HepG2 (cell line): ENCODE results near the gene SLC38A8. TPM values are rescaled to one million over a fixed set of nuclear protein-coding genes. Genes with fewer than 3 reads are reported as not detected.

Source experiments
- ELF3 ChIP-seq: IDR thresholded peaks from 2 replicates; pipeline ENCODE4 v1.6.1; 2016; ENCODE audit warnings: missing genetic modification reagents, missing compliant biosample characterization
- EP300 ChIP-seq, 3 experiments: sonication (generic) in 1 of 3; formaldehyde crosslinking in 1 of 3; IDR thresholded peaks; 2 replicates each; pipeline versions ENCODE4 v1.5.1 to v1.6.1; 2011 to 2020; ENCODE audit warnings: low read depth in 2 of 3, low read length in 2 of 3, borderline replicate concordance in 1 of 3, improper control_type of control experiment in 1 of 3, mild to moderate bottlenecking in 1 of 3, missing genetic modification reagents in 1 of 3, moderate library complexity in 1 of 3
- FOXC1 ChIP-seq: sonication (generic); formaldehyde crosslinking; IDR thresholded peaks from 2 replicates; pipeline ENCODE4 v1.8.0; 2022; ENCODE audit warnings: mild to moderate bottlenecking, missing genetic modification reagents, borderline replicate concordance
- HDAC1 ChIP-seq: sonication (generic); formaldehyde crosslinking; IDR thresholded peaks from 2 replicates; pipeline ENCODE4 v1.5.1; 2020; ENCODE audit warnings: mild to moderate bottlenecking, missing genetic modification reagents
- HDAC2 ChIP-seq: sonication (generic); formaldehyde crosslinking; IDR thresholded peaks from 2 replicates; pipeline ENCODE4 v1.4.0; 2020; ENCODE audit warnings: missing genetic modification reagents
- MYC ChIP-seq: sonication (generic); formaldehyde crosslinking; IDR thresholded peaks from 2 replicates; pipeline ENCODE4 v1.9.0; 2021; ENCODE audit warnings: missing genetic modification reagents, borderline replicate concordance
- RARA ChIP-seq: IDR thresholded peaks from 2 replicates; pipeline ENCODE4 v1.6.1; 2016; ENCODE audit warnings: missing genetic modification reagents, missing compliant biosample characterization
- RCOR2 ChIP-seq: IDR thresholded peaks from 2 replicates; pipeline ENCODE4 v1.6.1; 2016; ENCODE audit warnings: missing biosample characterization, missing genetic modification reagents
- RNF219 ChIP-seq: sonication (generic); formaldehyde crosslinking; IDR thresholded peaks from 2 replicates; pipeline ENCODE4 v1.5.0; 2020; ENCODE audit warnings: mild to moderate bottlenecking, missing genetic modification reagents
- U2AF1 ChIP-seq: fragments of 200-400 bp; formaldehyde crosslinking; optimal IDR thresholded peaks from 2 replicates; pipeline ENCODE3; 2017; ENCODE audit warnings: mild to moderate bottlenecking, low read depth, low read length
- ZBTB25 ChIP-seq: IDR thresholded peaks from 2 replicates; pipeline ENCODE4 v1.6.1; 2018; ENCODE audit warnings: missing genetic modification reagents
- ZBTB34 ChIP-seq: sonication (generic); formaldehyde crosslinking; IDR thresholded peaks from 2 replicates; pipeline ENCODE4 v1.8.0; 2022; ENCODE audit warnings: mild to moderate bottlenecking, missing genetic modification reagents
- ZMYM3 ChIP-seq: sonication (generic); formaldehyde crosslinking; IDR thresholded peaks from 2 replicates; pipeline ENCODE4 v1.5.1; 2020; ENCODE audit warnings: mild to moderate bottlenecking, missing genetic modification reagents
- ZNF280B ChIP-seq: sonication (generic); formaldehyde crosslinking; IDR thresholded peaks from 2 replicates; pipeline ENCODE4 v1.5.0; 2020; ENCODE audit warnings: missing genetic modification reagents, mild to moderate bottlenecking, borderline replicate concordance
- ZNF335 ChIP-seq: sonication (generic); formaldehyde crosslinking; IDR thresholded peaks from 2 replicates; pipeline ENCODE4 v1.4.0; 2020; ENCODE audit warnings: missing genetic modification reagents
- ZNF644 ChIP-seq: IDR thresholded peaks from 2 replicates; pipeline ENCODE4 v1.6.1; 2016; ENCODE audit warnings: low read depth
- ZNF788 ChIP-seq: sonication (generic); formaldehyde crosslinking; IDR thresholded peaks from 2 replicates; pipeline ENCODE4 v1.5.0; 2020; ENCODE audit warnings: mild to moderate bottlenecking, missing genetic modification reagents, borderline replicate concordance
- polyA plus RNA-seq, 8 experiments: library from polyadenylated mRNA; depleted of rRNA in 3 of 8; stranded (reverse) in 7 of 8; unstranded in 1 of 8; fragments of >200 nt; fragmentation: Illumina TruSeq in 4 of 8; extraction: Trizol in 4 of 8; gene quantifications; 2 replicates each; pipeline versions ENCODE4 v1.2.1 to v1.2.3, GENCODE V29; 2011 to 2016; ENCODE audit warnings: low read depth in 4 of 8, missing spikeins in 1 of 8, mixed read lengths in 1 of 8; ENCODE audit not compliant: insufficient read depth in 1 of 8
- total RNA-seq, 5 experiments: library from RNA; depleted of rRNA; stranded (reverse); fragments of >200 nt; fragmentation: Illumina TruSeq; extraction: Trizol; gene quantifications; 2 replicates each; pipeline ENCODE4 v1.2.3, GENCODE V29; 2016; ENCODE audit warnings: low read depth in 1 of 5
- TF ChIP-seq, protein P1 (sequence below): sonication (generic); formaldehyde crosslinking; IDR thresholded peaks from 2 replicates; pipeline ENCODE4 v1.4.0; 2020; ENCODE audit warnings: missing genetic modification reagents, borderline replicate concordance
- TF ChIP-seq, protein P2 (sequence below): sonication (generic); formaldehyde crosslinking; IDR thresholded peaks from 2 replicates; pipeline ENCODE4 v1.4.0; 2020; ENCODE audit warnings: missing genetic modification reagents

SLC38A8 gene
- total and polyA plus RNA-seq, 2 of the 13 experiments (the other 11 are each of a cell fraction or from before 2014, with no cell fraction given) = 0.24 to 0.37 TPM

DNA sequence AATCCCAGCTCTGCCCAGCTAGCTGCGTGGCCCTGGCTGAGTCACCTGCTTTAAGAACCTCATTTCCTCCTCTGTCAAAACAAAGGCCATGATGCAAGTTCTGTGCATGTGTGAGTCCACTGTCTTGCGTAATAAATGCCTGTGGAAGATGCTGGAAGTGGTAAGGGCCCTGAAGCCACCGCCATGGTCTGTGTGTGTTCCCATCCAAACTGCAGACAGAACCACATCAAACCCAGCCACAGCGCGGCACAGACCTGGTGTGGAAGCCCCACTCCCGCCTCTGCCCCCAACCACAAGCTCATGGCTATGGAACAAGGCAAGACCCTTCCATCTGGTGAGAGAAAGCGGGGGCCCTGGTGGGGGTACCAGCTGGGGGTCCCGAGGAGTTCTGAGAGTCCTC lies 48.5 kb downstream of the SLC38A8 start (continued):
- TF ChIP-seq ZNF788 (CRISPR knock-in tag) (0 out of 2 replicates have a peak, but pooled peaks have one; percentile 48), ELF3 (CRISPR knock-in tag) (peak; percentile 90), ZNF335 (CRISPR knock-in tag) (peak; percentile 59; the same call in 1 of the 2 replicates), ZNF644 (CRISPR knock-in tag) (0 out of 2 replicates have a peak, but pooled peaks have one; percentile 51), ZBTB34 (CRISPR knock-in tag) (no peak), ZBTB25 (peak; percentile 54; the same call in 1 of the 2 replicates), FOXC1 (CRISPR knock-in tag) (no peak), EP300 (IDR thresholded peaks at IDR 0.05; ENCODE audit: low read depth in 2 of 2, low read length in 2 of 2) (peak in 1 of 2 experiments; percentile 52; a peak in 2 of 4 replicates), EP300 (CRISPR knock-in tag; IDR thresholded peaks at IDR 0.05; ENCODE audit: borderline replicate concordance) (no peak), U2AF1 (no peak), ZNF280B (CRISPR knock-in tag) (no peak), RCOR2 (CRISPR knock-in tag) (peak; percentile 38; the same call in 1 of the 2 replicates), RARA (0 out of 2 replicates have a peak, but pooled peaks have one; percentile 40), RNF219 (no peak), ZMYM3 (CRISPR knock-in tag) (peak; percentile 76), HDAC1 (CRISPR knock-in tag) (0 out of 2 replicates have a peak, but pooled peaks have one; percentile 19), HDAC2 (CRISPR knock-in tag) (peak; percentile 51; the same call in 1 of the 2 replicates), MYC (CRISPR knock-in tag) (no peak)
- TF ChIP-seq, protein P1, sequence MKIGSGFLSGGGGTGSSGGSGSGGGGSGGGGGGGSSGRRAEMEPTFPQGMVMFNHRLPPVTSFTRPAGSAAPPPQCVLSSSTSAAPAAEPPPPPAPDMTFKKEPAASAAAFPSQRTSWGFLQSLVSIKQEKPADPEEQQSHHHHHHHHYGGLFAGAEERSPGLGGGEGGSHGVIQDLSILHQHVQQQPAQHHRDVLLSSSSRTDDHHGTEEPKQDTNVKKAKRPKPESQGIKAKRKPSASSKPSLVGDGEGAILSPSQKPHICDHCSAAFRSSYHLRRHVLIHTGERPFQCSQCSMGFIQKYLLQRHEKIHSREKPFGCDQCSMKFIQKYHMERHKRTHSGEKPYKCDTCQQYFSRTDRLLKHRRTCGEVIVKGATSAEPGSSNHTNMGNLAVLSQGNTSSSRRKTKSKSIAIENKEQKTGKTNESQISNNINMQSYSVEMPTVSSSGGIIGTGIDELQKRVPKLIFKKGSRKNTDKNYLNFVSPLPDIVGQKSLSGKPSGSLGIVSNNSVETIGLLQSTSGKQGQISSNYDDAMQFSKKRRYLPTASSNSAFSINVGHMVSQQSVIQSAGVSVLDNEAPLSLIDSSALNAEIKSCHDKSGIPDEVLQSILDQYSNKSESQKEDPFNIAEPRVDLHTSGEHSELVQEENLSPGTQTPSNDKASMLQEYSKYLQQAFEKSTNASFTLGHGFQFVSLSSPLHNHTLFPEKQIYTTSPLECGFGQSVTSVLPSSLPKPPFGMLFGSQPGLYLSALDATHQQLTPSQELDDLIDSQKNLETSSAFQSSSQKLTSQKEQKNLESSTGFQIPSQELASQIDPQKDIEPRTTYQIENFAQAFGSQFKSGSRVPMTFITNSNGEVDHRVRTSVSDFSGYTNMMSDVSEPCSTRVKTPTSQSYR (CRISPR knock-in tag) = 0 out of 2 replicates have a peak, but pooled peaks have one; percentile 29
- TF ChIP-seq, protein P2, sequence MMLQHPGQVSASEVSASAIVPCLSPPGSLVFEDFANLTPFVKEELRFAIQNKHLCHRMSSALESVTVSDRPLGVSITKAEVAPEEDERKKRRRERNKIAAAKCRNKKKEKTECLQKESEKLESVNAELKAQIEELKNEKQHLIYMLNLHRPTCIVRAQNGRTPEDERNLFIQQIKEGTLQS (CRISPR knock-in tag) = peak; percentile 87
